PC-3 (cell line): ENCODE results near the gene ENAH. TPM values are rescaled to one million over a fixed set of nuclear protein-coding genes. Genes with fewer than 3 reads are reported as not detected.
A peak's percentile ranks its signal among the peaks of the same experiment; 100 is the strongest.

ENCODE experiments used
- ATAC-seq: fragments of 200-7000 bp; cut with Tn5 transposase; 2 replicates; pipeline ENCODE4 v1.9.1; 2020; ENCODE audit warnings: mild to moderate bottlenecking, moderate library complexity
- BruUV-seq: library from RNA; stranded (reverse); fragments of 400-500 nt; replicated peaks from 2 replicates; lab custom pipeline; 2021; lab: Mats Ljungman, UMichigan
- CTCF ChIA-PET: fragments of 300-600 bp; sonication (Branson Sonifier 250); formaldehyde crosslinking; loops from one replicate; lab custom pipeline; 2022; ENCODE audit warnings: antibody characterized with exemption; lab: Charles Lee
- POLR2A ChIA-PET: fragments of 300-600 bp; sonication (Branson Sonifier 250); formaldehyde crosslinking; loops from one replicate; lab custom pipeline; 2022; ENCODE audit warnings: antibody characterized with exemption; ENCODE audit not compliant: unreplicated experiment; lab: Charles Lee
- DNase-seq: peaks from one replicate; pipeline ENCODE4 v3.0.0-alpha.2; 2015
- H2AFZ ChIP-seq: fragments of 300-600 bp; sonication (generic); 2 replicates; pipeline ENCODE4 v1.6.0; 2016; ENCODE audit warnings: antibody characterized with exemption, low read length
- H3F3A ChIP-seq: fragments of 300-600 bp; sonication (generic); one replicate; pipeline ENCODE4 v1.6.0; 2017; ENCODE audit warnings: antibody characterized with exemption, low read length, control low read depth, mild to moderate bottlenecking; ENCODE audit not compliant: unreplicated experiment
- H3K27ac ChIP-seq: fragments of 300-600 bp; sonication (generic); 2 replicates; pipeline ENCODE4 v1.5.1; 2016; ENCODE audit warnings: mild to moderate bottlenecking, low read length
- H3K27me3 ChIP-seq: fragments of 300-600 bp; sonication (generic); 2 replicates; pipeline ENCODE4 v1.6.1; 2016; ENCODE audit warnings: low read length, mixed read lengths
- H3K36me3 ChIP-seq: fragments of 300-600 bp; sonication (generic); 2 replicates; pipeline ENCODE4 v1.6.1; 2016; ENCODE audit warnings: low read depth, mixed run types, low read length, mixed read lengths
- H3K4me1 ChIP-seq: fragments of 300-600 bp; sonication (generic); 2 replicates; pipeline ENCODE4 v1.5.1; 2016; ENCODE audit warnings: low read length; ENCODE audit not compliant: insufficient read depth
- H3K4me2 ChIP-seq: fragments of 300-600 bp; sonication (generic); 2 replicates; pipeline ENCODE4 v1.6.0; 2016; ENCODE audit warnings: low read length
- H3K4me3 ChIP-seq: fragments of 300-600 bp; sonication (generic); 2 replicates; pipeline ENCODE4 v1.5.1; 2016; ENCODE audit warnings: mild to moderate bottlenecking, low read length, mixed read lengths
- H3K79me2 ChIP-seq: fragments of 300-600 bp; sonication (generic); 2 replicates; pipeline ENCODE4 v1.6.1; 2017; ENCODE audit warnings: low read length, mixed read lengths
- H3K9ac ChIP-seq: fragments of 300-600 bp; sonication (generic); 2 replicates; pipeline ENCODE4 v1.6.0; 2016; ENCODE audit warnings: mild to moderate bottlenecking, low read length
- H3K9me2 ChIP-seq: fragments of 300-600 bp; sonication (generic); replicated peaks from 2 replicates; pipeline ENCODE4 v1.6.1; 2016; ENCODE audit warnings: mixed run types, low read length, mixed read lengths
- H3K9me3 ChIP-seq: fragments of 300-600 bp; sonication (generic); 2 replicates; pipeline ENCODE4 v1.6.1; 2016; ENCODE audit warnings: low read length, mixed read lengths
- H4K20me1 ChIP-seq: fragments of 300-600 bp; sonication (generic); 2 replicates; pipeline ENCODE4 v1.6.1; 2016; ENCODE audit warnings: low read length, mixed read lengths
- CTCF ChIP-seq: fragments of 300-600 bp; sonication (generic); conservative IDR thresholded peaks from 2 replicates; pipeline ENCODE4 v1.5.1; 2017; ENCODE audit warnings: antibody characterized with exemption, low read depth, mild to moderate bottlenecking, low read length
- EZH2 ChIP-seq: fragments of 300-600 bp; sonication (generic); IDR thresholded peaks from one replicate; pipeline ENCODE4 v1.6.1; 2017; ENCODE audit warnings: antibody characterized with exemption, mild to moderate bottlenecking, low read length; ENCODE audit not compliant: unreplicated experiment
- EZH2phosphoT487 ChIP-seq: fragments of 300-600 bp; sonication (generic); IDR thresholded peaks from 2 replicates; pipeline ENCODE4 v1.6.1; 2018; ENCODE audit warnings: mild to moderate bottlenecking, antibody characterized with exemption, low read length, borderline replicate concordance
- intact Hi-C: fragments of 100-400 bp; cut with micrococcal nuclease; formaldehyde crosslinking; loops from 2 replicates; pipeline ENCODE4 v1.9.0; 2023
- total RNA-seq: library from RNA; depleted of rRNA; stranded (reverse); fragments of >200 nt; gene quantifications from 2 replicates; pipeline ENCODE4 v1.2.3, GENCODE V29; 2014

The ENAH gene
- total RNA-seq, 1 experiment from 2014 or later, result 96.6 TPM

GRCh38 chr1:225670806-225671733 lies 18.1 kb upstream of the ENAH start:
- TF ChIP-seq EZH2 (no peak), CTCF (no peak), EZH2phosphoT487 (no peak)
- intact Hi-C loops, result no loop called here
- H2AFZ ChIP-seq, result peak overlapping the region; percentile 14; the same call in 1 of the 2 replicates
- H3K9me2 ChIP-seq, result no peaks in the 10 kb centered on the region
- H3K79me2 ChIP-seq, result no peaks in the 10 kb centered on the region
- no peaks in the 10 kb centered on the region for H4K20me1 ChIP-seq
- H3F3A ChIP-seq, result no peaks in the 10 kb centered on the region
- DNase-seq, result peak; percentile 68
- ATAC-seq, result no peak; the same call in 1 of the 2 replicates
- H3K4me2 ChIP-seq, result no peak overlapping the region
- no peaks in the 10 kb centered on the region for H3K36me3 ChIP-seq
- no peak overlapping the region for H3K9ac ChIP-seq
- no peaks in the 10 kb centered on the region for H3K27me3 ChIP-seq
- ChIA-PET POLR2A (no interaction called here), CTCF (interaction anchor here (0.7 kb wide), 1 partner anchor 64 kb away, joined by 3 read pairs; no protein-coding TSS in a partner anchor)
- peaks cover 12% of the 10 kb centered on the region; the same call in 1 of the 2 replicates for H3K4me1 ChIP-seq
- no peak overlapping the region for H3K4me3 ChIP-seq
- no peaks in the 10 kb centered on the region for H3K9me3 ChIP-seq
- H3K27ac ChIP-seq, result no peak overlapping the region
- no TSS peak for BruUV-seq

GRCh38 chr1:225670356-225670755 lies 17.4 kb upstream of the ENAH start:
- Histone ChIP-seq H3K9me2 (no peaks in the 10 kb centered on the region), H3K4me2 (no peak overlapping the region), H3K36me3 (no peaks in the 10 kb centered on the region), H2AFZ (peak overlapping the region; percentile 14; the same call in 1 of the 2 replicates), H3F3A (no peaks in the 10 kb centered on the region), H4K20me1 (no peaks in the 10 kb centered on the region), H3K4me3 (no peak overlapping the region), H3K9ac (no peak overlapping the region), H3K27me3 (no peaks in the 10 kb centered on the region), H3K27ac (no peak overlapping the region), H3K9me3 (no peaks in the 10 kb centered on the region), H3K4me1 (peaks cover 12% of the 10 kb centered on the region; the same call in 1 of the 2 replicates), H3K79me2 (no peaks in the 10 kb centered on the region)
- no peak for ATAC-seq
- no peak for DNase-seq
- intact Hi-C loops, result no loop called here
- BruUV-seq, result no TSS peak
- ChIA-PET POLR2A (no interaction called here), CTCF (no interaction called here)
- TF ChIP-seq EZH2 (no peak), EZH2phosphoT487 (no peak), CTCF (no peak)

GRCh38 chr1:225668222-225668621 lies 15.3 kb upstream of the ENAH start:
- no peaks in the 10 kb centered on the region for H3K9me3 ChIP-seq
- intact Hi-C loops, result no loop called here
- no peaks in the 10 kb centered on the region for H3K36me3 ChIP-seq
- DNase-seq (no peak), ATAC-seq (no peak)
- no peaks in the 10 kb centered on the region for H3K9me2 ChIP-seq
- H3K4me2 ChIP-seq, result no peak overlapping the region
- no peak overlapping the region for H3K4me3 ChIP-seq
- H3K27ac ChIP-seq, result no peak overlapping the region
- ChIA-PET CTCF (no interaction called here), POLR2A (no interaction called here)
- H3K27me3 ChIP-seq, result no peaks in the 10 kb centered on the region
- no peak overlapping the region for H3K9ac ChIP-seq
- no TSS peak for BruUV-seq
- H3K79me2 ChIP-seq, result no peaks in the 10 kb centered on the region
- H2AFZ ChIP-seq, result no peak overlapping the region
- TF ChIP-seq CTCF, result no peak
- no peak for TF ChIP-seq EZH2phosphoT487
- no peak for TF ChIP-seq EZH2
- H3K4me1 ChIP-seq, result peaks cover 12% of the 10 kb centered on the region; the same call in 1 of the 2 replicates
- H3F3A ChIP-seq, result no peaks in the 10 kb centered on the region
- no peaks in the 10 kb centered on the region for H4K20me1 ChIP-seq
